H1 (cell line): Measurements from ENCODE around the gene EPG5. TPM values are rescaled to one million over a fixed set of nuclear protein-coding genes. Genes with fewer than 3 reads are reported as not detected.

Experiments
- HDAC6 ChIP-seq: IDR thresholded peaks from one replicate; pipeline ENCODE4 v1.7.1; 2012; ENCODE audit warnings: low read depth, mild to moderate bottlenecking, inconsistent platforms, low read length, moderate library complexity
- polyA plus RNA-seq, 7 experiments: library from polyadenylated mRNA; depleted of rRNA in 3 of 7; stranded (reverse) in 5 of 7; unstranded in 2 of 7; fragments of >200 nt in 5 of 7; fragments of 200-250 nt in 2 of 7; gene quantifications; 1 replicate in 5 of 7; 2 replicates in 1 of 7; 4 replicates in 1 of 7; pipeline versions ENCODE4 v1.2.1 to v1.2.3, GENCODE V29; 2011 to 2013; ENCODE audit warnings: missing spikeins in 2 of 7, mixed read lengths in 2 of 7
- total RNA-seq: library from RNA; stranded (reverse); fragmentation: NEBNext Ultra II Directional; extraction: Animal tissue kit (Norgen Biotek cat#: 25700); gene quantifications from 2 replicates; pipeline ENCODE4 v1.2.1, GENCODE V29; 2021

EPG5 gene
- total and polyA plus RNA-seq, 2 of the 8 experiments (the other 6 are each of a cell fraction or from before 2014, with no cell fraction given): 14.1 to 18.3 TPM

DNA sequence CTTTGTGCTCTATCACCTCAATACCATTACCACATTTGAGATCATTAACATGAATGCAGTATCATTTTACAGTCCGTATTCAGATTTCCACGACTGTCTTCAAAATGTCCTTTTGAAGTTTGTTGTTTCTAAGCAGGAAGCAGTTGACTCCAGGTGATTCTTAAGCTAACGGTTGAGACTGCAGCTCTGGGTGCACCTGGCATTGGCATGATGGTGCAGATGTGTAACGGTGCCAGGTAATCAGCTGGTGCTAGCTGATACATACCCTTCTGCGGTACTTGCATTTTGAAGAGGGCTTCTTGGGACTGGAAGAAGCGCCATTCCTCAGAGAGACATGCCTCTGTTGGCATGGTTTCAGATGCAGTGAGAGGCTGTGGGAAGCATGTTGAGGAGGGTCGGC, 122.2 kb downstream of the EPG5 start (continued):
- TF ChIP-seq HDAC6: no peak
- TF ChIP-seq, all 59 proteins: peak for 0
